SK-N-SH (cell line): ENCODE measurements around the gene MINDY3. TPM values are rescaled to one million over a fixed set of nuclear protein-coding genes. Genes with fewer than 3 reads are reported as not detected.

ENCODE experiments used
- CTCF ChIA-PET: fragments of 300-600, 350-600 bp; formaldehyde crosslinking; extraction: SDS; loops from one replicate; lab custom pipeline; 2021; lab: Yijun Ruan, JAX
- POLR2A ChIA-PET: fragments of 350-600 bp; sonication (Branson Sonifier 250); formaldehyde crosslinking; extraction: SDS; loops from one replicate; lab custom pipeline; 2020; ENCODE audit warnings: antibody characterized with exemption, inconsistent platforms; lab: Yijun Ruan, JAX
- DNase-seq: peaks from one replicate; pipeline ENCODE4 v3.0.0; 2012
- H2AFZ ChIP-seq: fragments of 200-600 bp; sonication (generic); 2 replicates; pipeline ENCODE4 v1.8.1; 2016; ENCODE audit warnings: antibody characterized with exemption, mild to moderate bottlenecking, low read depth
- H3F3A ChIP-seq: fragments of 200-600 bp; sonication (generic); replicated peaks from 2 replicates; pipeline ENCODE3; 2016; ENCODE audit warnings: antibody characterized with exemption, mild to moderate bottlenecking; ENCODE audit not compliant: insufficient read depth
- H3K27ac ChIP-seq, 2 experiments: fragments of 200-500 bp in 1 of 2; fragments of 200-600 bp in 1 of 2; sonication (Bioruptor generic) in 1 of 2; sonication (generic), shearing (Covaris generic) in 1 of 2; 2 replicates each; pipeline versions ENCODE4 v1.5.1 to v1.6.1; 2014 to 2016; ENCODE audit warnings: low read depth in 2 of 2, inconsistent platforms in 1 of 2, low read length in 1 of 2, mild to moderate bottlenecking in 1 of 2, mixed read lengths in 1 of 2
- H3K27me3 ChIP-seq: fragments of 200-600 bp; sonication (generic), shearing (Covaris generic); 2 replicates; pipeline ENCODE4 v1.6.1; 2016; ENCODE audit warnings: mixed run types; ENCODE audit not compliant: insufficient read depth
- H3K36me3 ChIP-seq, 2 experiments: fragments of 200-500 bp in 1 of 2; fragments of 200-600 bp in 1 of 2; sonication (Bioruptor generic) in 1 of 2; sonication (generic) in 1 of 2; replicated peaks in 1 of 2; 2 replicates each; pipeline versions ENCODE3 to v1.5.1; 2014 to 2016; ENCODE audit warnings: low read length in 1 of 2, mild to moderate bottlenecking in 1 of 2; ENCODE audit not compliant: insufficient read depth in 2 of 2, control insufficient read depth in 1 of 2
- H3K4me1 ChIP-seq, 2 experiments: fragments of 200-500 bp in 1 of 2; fragments of 200-600 bp in 1 of 2; sonication (Bioruptor generic) in 1 of 2; sonication (generic), shearing (Covaris generic) in 1 of 2; 2 replicates each; pipeline versions ENCODE4 v1.5.1 to v1.6.1; 2014 to 2016; ENCODE audit warnings: low read depth in 1 of 2, low read length in 1 of 2, mixed run types in 1 of 2; ENCODE audit not compliant: insufficient read depth in 2 of 2, control insufficient read depth in 1 of 2
- H3K4me2 ChIP-seq: fragments of 200-600 bp; sonication (generic), shearing (Covaris generic); 2 replicates; pipeline ENCODE4 v1.6.1; 2017; ENCODE audit warnings: mixed run types
- H3K4me3 ChIP-seq, 2 experiments: fragments of 200-500 bp in 1 of 2; fragments of 200-600 bp in 1 of 2; sonication (Bioruptor generic) in 1 of 2; sonication (generic), shearing (Covaris generic) in 1 of 2; 2 replicates each; pipeline versions ENCODE4 v1.5.1 to v1.8.1; 2014 to 2016; ENCODE audit warnings: low read depth in 2 of 2, inconsistent platforms in 1 of 2, low read length in 1 of 2, mild to moderate bottlenecking in 1 of 2, mixed read lengths in 1 of 2, moderate library complexity in 1 of 2
- H3K79me2 ChIP-seq: fragments of 200-600 bp; sonication (generic); 2 replicates; pipeline ENCODE4 v1.8.1; 2017; ENCODE audit warnings: mild to moderate bottlenecking; ENCODE audit not compliant: insufficient read depth
- H3K9ac ChIP-seq: fragments of 200-600 bp; sonication (generic); 2 replicates; pipeline ENCODE4 v1.6.1; 2017; ENCODE audit warnings: mixed run types
- H3K9me2 ChIP-seq: fragments of 200-600 bp; sonication (generic); 2 replicates; pipeline ENCODE4 v1.6.1; 2017; ENCODE audit warnings: mixed run types
- H3K9me3 ChIP-seq: fragments of 200-600 bp; sonication (generic); 2 replicates; pipeline ENCODE4 v1.6.1; 2017; ENCODE audit warnings: mixed run types, mild to moderate bottlenecking, moderate library complexity
- H4K20me1 ChIP-seq: fragments of 200-600 bp; sonication (generic); 2 replicates; pipeline ENCODE4 v1.6.1; 2017; ENCODE audit warnings: mild to moderate bottlenecking, mixed run types; ENCODE audit not compliant: insufficient read depth
- CHD2 ChIP-seq: fragments of 150-350 bp; IDR thresholded peaks from 2 replicates; pipeline ENCODE4 v1.6.1; 2018; ENCODE audit warnings: low read length; ENCODE audit not compliant: partially characterized antibody
- EP300 ChIP-seq, 2 experiments: IDR thresholded peaks; 2 replicates each; pipeline versions ENCODE4 v1.4.0 to v1.6.1; 2012; ENCODE audit warnings: borderline replicate concordance in 1 of 2, low read depth in 1 of 2, low read length in 1 of 2
- EZH2phosphoT487 ChIP-seq: fragments of 200-600 bp; sonication (generic); IDR thresholded peaks from 2 replicates; pipeline ENCODE4 v1.6.1; 2017; ENCODE audit warnings: low read depth, mixed run types, mild to moderate bottlenecking, antibody characterized with exemption, moderate library complexity, borderline replicate concordance
- FOSL2 ChIP-seq: IDR thresholded peaks from 2 replicates; pipeline ENCODE4 v1.4.0; 2012; ENCODE audit warnings: low read depth, mild to moderate bottlenecking, moderate library complexity, borderline replicate concordance
- FOXJ3 ChIP-seq: sonication (generic); formaldehyde crosslinking; IDR thresholded peaks from 2 replicates; pipeline ENCODE4 v1.5.1; 2020; ENCODE audit warnings: mild to moderate bottlenecking, missing genetic modification reagents
- FOXM1 ChIP-seq: IDR thresholded peaks from 2 replicates; pipeline ENCODE4 v1.4.0; 2012; ENCODE audit warnings: low read depth, mild to moderate bottlenecking
- GABPA ChIP-seq: IDR thresholded peaks from 2 replicates; pipeline ENCODE4 v1.4.0; 2012; ENCODE audit warnings: low read depth, mild to moderate bottlenecking
- MEF2A ChIP-seq: IDR thresholded peaks from 2 replicates; pipeline ENCODE4 v1.4.0; 2012; ENCODE audit warnings: low read depth, borderline replicate concordance
- MXI1 ChIP-seq: IDR thresholded peaks from 2 replicates; pipeline ENCODE4 v1.6.1; 2012; ENCODE audit warnings: mild to moderate bottlenecking, low read depth, low read length, improper control_type of control experiment
- NRF1 ChIP-seq: IDR thresholded peaks from 2 replicates; pipeline ENCODE4 v1.6.1; 2012; ENCODE audit warnings: low read depth, mild to moderate bottlenecking, low read length
- RAD21 ChIP-seq: IDR thresholded peaks from 2 replicates; pipeline ENCODE4 v1.6.1; 2012; ENCODE audit warnings: mild to moderate bottlenecking, low read length
- RCOR1 ChIP-seq: fragments of 150-350 bp; IDR thresholded peaks from 2 replicates; pipeline ENCODE4 v1.6.1; 2017; ENCODE audit warnings: antibody characterized with exemption, low read length
- RFX5 ChIP-seq: IDR thresholded peaks from 2 replicates; pipeline ENCODE4 v1.6.1; 2012; ENCODE audit warnings: mild to moderate bottlenecking, improper control_type of control experiment, low read length
- RXRA ChIP-seq: IDR thresholded peaks from 2 replicates; pipeline ENCODE4 v1.4.0; 2012; ENCODE audit warnings: low read depth, mild to moderate bottlenecking, borderline replicate concordance
- TAF1 ChIP-seq: IDR thresholded peaks from 2 replicates; pipeline ENCODE4 v1.6.1; 2012; ENCODE audit warnings: low read depth, mild to moderate bottlenecking, low read length, moderate library complexity, borderline replicate concordance
- YY1 ChIP-seq: IDR thresholded peaks from 2 replicates; pipeline ENCODE4 v1.4.0; 2012; ENCODE audit warnings: low read depth, mild to moderate bottlenecking
- WGBS: methylation state at CpG from one replicate; pipeline ENCODE4 v1.1.6; 2017; ENCODE audit warnings: low lambda C conversion rate; 5-methylcytosine and 5-hydroxymethylcytosine counted together
- polyA plus RNA-seq, 3 experiments: library from polyadenylated mRNA; depleted of rRNA; stranded (reverse); fragments of >200 nt; gene quantifications; 2 replicates each; pipeline ENCODE4 v1.2.3, GENCODE V29; 2012
- TF ChIP-seq, protein P1 (sequence below): fragments of 150-350 bp; IDR thresholded peaks from 2 replicates; pipeline ENCODE4 v1.6.1; 2017; ENCODE audit warnings: antibody characterized with exemption, low read length, low read depth, borderline replicate concordance
- TF ChIP-seq, protein P2 (sequence below): fragments of 150-350 bp; IDR thresholded peaks from 2 replicates; pipeline ENCODE4 v1.6.1; 2016; ENCODE audit warnings: mild to moderate bottlenecking, low read depth, low read length
- TF ChIP-seq, protein P3 (sequence below): IDR thresholded peaks from 2 replicates; pipeline ENCODE4; 2012
- TF ChIP-seq, protein P4 (sequence below): fragments of 200-600 bp; sonication (generic); IDR thresholded peaks from 2 replicates; pipeline ENCODE4 v1.6.1; 2017; ENCODE audit warnings: antibody characterized with exemption, mild to moderate bottlenecking, moderate library complexity

MINDY3 gene
- polyA plus RNA-seq, 1 of the 3 experiments (the other 2 are of a cell fraction): 9.5 TPM

DNA sequence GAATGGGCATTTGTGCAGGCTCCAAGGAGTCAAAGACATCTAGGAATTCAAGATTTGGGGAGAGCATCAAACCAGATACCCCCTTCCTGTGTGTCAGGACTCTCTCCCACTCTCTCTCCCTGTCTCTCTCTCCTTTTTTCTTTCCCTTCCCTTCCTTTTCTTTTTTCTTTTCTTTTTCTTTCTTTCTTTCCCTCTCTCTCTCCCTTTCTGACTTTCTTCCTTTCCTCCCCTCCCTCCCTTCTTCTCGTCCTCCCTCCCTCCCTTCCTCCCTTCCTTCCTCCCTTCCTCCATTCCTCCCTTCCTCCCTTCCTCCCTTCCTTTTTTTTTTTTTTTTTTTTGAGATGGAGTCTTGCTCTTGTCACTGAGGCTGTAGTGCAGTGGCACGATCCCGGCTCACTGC, 24.1 kb upstream of the MINDY3 start:
- ChIA-PET POLR2A (no interaction called here), CTCF (no interaction called here)
- no peak for DNase-seq
- 34% methylated on average over 3 of the region's 3 CpGs for WGBS
- Histone ChIP-seq H3K4me1 (no peaks in the 10 kb centered on the region), H3K79me2 (no peaks in the 10 kb centered on the region), H3K27ac (no peak overlapping the region), H3K9me2 (no peaks in the 10 kb centered on the region), H3K4me2 (no peak overlapping the region), H3K36me3 (no peaks in the 10 kb centered on the region), H3F3A (no peaks in the 10 kb centered on the region), H3K27me3 (peaks cover 20% of the 10 kb centered on the region; the same call in 1 of the 2 replicates), H4K20me1 (no peaks in the 10 kb centered on the region), H3K9me3 (no peaks in the 10 kb centered on the region), H3K4me3 (no peak overlapping the region), H3K9ac (no peak overlapping the region)
- TF ChIP-seq RXRA (no peak), MXI1 (no peak), TAF1 (no peak), NRF1 (no peak), CHD2 (no peak), RCOR1 (no peak), EP300 (IDR thresholded peaks at IDR 0.05; ENCODE audit: borderline replicate concordance in 1 of 2, low read depth in 1 of 2, low read length in 1 of 2) (no peak), MEF2A (no peak), FOSL2 (no peak), YY1 (no peak), EZH2phosphoT487 (no peak), GABPA (no peak), FOXM1 (no peak), RAD21 (no peak), RFX5 (no peak), FOXJ3 (CRISPR knock-in tag) (no peak)
- TF ChIP-seq, protein P1, sequence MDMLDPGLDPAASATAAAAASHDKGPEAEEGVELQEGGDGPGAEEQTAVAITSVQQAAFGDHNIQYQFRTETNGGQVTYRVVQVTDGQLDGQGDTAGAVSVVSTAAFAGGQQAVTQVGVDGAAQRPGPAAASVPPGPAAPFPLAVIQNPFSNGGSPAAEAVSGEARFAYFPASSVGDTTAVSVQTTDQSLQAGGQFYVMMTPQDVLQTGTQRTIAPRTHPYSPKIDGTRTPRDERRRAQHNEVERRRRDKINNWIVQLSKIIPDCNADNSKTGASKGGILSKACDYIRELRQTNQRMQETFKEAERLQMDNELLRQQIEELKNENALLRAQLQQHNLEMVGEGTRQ: no peak
- TF ChIP-seq, protein P2, sequence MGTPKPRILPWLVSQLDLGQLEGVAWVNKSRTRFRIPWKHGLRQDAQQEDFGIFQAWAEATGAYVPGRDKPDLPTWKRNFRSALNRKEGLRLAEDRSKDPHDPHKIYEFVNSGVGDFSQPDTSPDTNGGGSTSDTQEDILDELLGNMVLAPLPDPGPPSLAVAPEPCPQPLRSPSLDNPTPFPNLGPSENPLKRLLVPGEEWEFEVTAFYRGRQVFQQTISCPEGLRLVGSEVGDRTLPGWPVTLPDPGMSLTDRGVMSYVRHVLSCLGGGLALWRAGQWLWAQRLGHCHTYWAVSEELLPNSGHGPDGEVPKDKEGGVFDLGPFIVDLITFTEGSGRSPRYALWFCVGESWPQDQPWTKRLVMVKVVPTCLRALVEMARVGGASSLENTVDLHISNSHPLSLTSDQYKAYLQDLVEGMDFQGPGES: no peak
- TF ChIP-seq, protein P3, sequence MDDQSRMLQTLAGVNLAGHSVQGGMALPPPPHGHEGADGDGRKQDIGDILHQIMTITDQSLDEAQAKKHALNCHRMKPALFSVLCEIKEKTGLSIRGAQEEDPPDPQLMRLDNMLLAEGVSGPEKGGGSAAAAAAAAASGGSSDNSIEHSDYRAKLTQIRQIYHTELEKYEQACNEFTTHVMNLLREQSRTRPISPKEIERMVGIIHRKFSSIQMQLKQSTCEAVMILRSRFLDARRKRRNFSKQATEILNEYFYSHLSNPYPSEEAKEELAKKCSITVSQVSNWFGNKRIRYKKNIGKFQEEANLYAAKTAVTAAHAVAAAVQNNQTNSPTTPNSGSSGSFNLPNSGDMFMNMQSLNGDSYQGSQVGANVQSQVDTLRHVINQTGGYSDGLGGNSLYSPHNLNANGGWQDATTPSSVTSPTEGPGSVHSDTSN: no peak
- TF ChIP-seq, protein P4, sequence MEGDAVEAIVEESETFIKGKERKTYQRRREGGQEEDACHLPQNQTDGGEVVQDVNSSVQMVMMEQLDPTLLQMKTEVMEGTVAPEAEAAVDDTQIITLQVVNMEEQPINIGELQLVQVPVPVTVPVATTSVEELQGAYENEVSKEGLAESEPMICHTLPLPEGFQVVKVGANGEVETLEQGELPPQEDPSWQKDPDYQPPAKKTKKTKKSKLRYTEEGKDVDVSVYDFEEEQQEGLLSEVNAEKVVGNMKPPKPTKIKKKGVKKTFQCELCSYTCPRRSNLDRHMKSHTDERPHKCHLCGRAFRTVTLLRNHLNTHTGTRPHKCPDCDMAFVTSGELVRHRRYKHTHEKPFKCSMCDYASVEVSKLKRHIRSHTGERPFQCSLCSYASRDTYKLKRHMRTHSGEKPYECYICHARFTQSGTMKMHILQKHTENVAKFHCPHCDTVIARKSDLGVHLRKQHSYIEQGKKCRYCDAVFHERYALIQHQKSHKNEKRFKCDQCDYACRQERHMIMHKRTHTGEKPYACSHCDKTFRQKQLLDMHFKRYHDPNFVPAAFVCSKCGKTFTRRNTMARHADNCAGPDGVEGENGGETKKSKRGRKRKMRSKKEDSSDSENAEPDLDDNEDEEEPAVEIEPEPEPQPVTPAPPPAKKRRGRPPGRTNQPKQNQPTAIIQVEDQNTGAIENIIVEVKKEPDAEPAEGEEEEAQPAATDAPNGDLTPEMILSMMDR: no peak
- TF ChIP-seq, all 33 proteins: peak for 0
- no peak overlapping the region for H2AFZ ChIP-seq
